Dermis microvascular lymphatic vessel endothelial cell (primary cell): ENCODE measurements around the gene COMTD1. TPM values are rescaled to one million over a fixed set of nuclear protein-coding genes. Genes with fewer than 3 reads are reported as not detected.
"Not testable (repeated sequence)": the region's sequence is repeated elsewhere in the genome, so short reads cannot be mapped to it uniquely, and the experiment has no call there.

Experiments used
- DNase-seq, 2 donors: peaks; one replicate each; pipeline versions ENCODE4 v3.0.0 to v3.0.0-alpha.2; 2010; ENCODE audit warnings: low read depth in 2 of 2
- total RNA-seq: library from RNA; depleted of rRNA; stranded (reverse); fragments of >200 nt; gene quantifications from 2 replicates; pipeline ENCODE4 v1.2.1, GENCODE V29; 2014

The COMTD1 gene
- total RNA-seq, 1 donor from 2014 or later = 15.5 TPM

- DNase-seq = no peak
Observed at GRCh38 chr10:75195035-75195763, 40.6 kb downstream of the COMTD1 start.

GRCh38 chr10:75194625-75195024 lies 41.1 kb downstream of the COMTD1 start:
- DNase-seq = not testable (repeated sequence)

GRCh38 chr10:75191821-75192568 lies 43.8 kb downstream of the COMTD1 start:
- DNase-seq = peak in 1 of 2 donors; percentile 38

DNA sequence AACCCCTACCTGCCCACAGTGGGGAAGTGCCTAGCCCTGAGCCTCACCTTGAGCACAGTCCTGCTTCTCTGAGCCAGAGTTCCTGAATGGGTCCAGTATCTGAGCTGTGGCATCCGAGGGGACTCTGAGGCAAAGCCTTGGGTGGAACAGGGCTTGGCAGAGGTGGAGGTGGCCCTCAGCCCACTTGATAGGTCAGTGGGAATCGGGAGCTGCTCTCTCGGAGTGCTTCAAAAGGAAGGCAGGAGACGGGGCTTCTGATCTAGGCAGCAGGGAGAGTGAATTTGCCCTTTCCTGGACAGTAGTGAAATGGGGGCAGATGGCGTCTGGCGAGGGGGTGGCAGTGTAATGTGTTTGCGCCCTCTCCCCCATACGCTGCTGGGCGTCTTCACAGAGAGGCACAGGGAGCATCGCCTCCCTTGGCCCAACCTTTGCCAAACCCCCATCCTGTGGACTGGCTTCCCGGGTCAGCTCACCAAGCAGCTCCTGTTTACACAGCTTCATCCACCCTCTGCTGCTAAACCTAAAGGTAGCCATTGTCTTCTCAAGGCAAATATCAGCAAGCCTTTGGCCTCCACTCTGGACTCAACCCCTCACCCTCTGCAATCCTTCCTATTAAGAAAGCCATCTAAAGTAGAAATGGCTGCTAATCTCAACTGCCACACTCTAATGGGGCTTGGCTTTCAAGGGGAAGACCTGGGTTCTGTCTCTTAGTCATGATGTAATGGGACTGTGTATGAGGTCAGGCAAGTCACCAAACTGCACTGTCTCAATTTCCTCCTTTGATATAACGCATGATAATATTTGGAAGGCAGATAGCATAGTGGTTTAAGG lies 46.3 kb downstream of the COMTD1 start:
- no peak for DNase-seq

DNA sequence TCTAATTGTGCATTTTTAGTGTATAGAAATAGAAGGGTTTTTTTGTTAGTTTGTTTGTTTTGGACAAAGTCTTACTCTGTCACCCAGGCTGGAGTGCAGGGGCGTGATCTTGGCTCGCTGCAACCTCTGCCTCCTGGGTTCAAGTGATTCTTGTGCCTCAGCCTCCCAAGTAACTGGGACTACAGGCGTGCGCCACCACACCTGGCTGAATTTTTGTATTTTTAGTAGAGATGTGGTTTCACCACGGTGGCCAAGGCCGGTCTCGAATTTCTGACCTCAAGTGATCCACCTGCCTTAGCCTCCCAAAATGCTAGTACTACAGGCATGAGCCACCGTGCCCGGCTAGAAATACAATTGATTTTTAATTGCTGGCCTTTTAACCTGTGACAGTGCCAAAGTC lies 47.2 kb downstream of the COMTD1 start:
- not testable (repeated sequence) for DNase-seq

- DNase-seq = peak; percentile 80
Observed at GRCh38 chr10:75187961-75188426, 47.8 kb downstream of the COMTD1 start.

GRCh38 chr10:75186310-75186709 lies 49.4 kb downstream of the COMTD1 start:
- no peak for DNase-seq

Other genes starting within 250 kb of the COMTD1 start
- gene SAMD8, start 124.3 kb downstream of the COMTD1 start, total RNA-seq = 21.2 and 22.5 TPM in 2 replicates
- 116 and 119 TPM in 2 replicates for gene VDAC2, start 25.2 kb downstream of the COMTD1 start, total RNA-seq
- 0.26 and 1.4 TPM in 2 replicates for gene ZNF503, start 165.8 kb upstream of the COMTD1 start, total RNA-seq
- 10.4 and 35.9 TPM in 2 replicates for gene LRMDA, start 195.7 kb upstream of the COMTD1 start, total RNA-seq